Hematopoietic multipotent progenitor cell treated with erythropoietin and hydrocortisone succinate and interleukin-3 and kit ligand, for 4 days (in vitro differentiated cells): ENCODE measurements around the gene SLC25A1.

Experiments
- DNase-seq: peaks from one replicate; pipeline ENCODE4 v3.0.0-alpha.2; 2015

The SLC25A1 gene

DNA sequence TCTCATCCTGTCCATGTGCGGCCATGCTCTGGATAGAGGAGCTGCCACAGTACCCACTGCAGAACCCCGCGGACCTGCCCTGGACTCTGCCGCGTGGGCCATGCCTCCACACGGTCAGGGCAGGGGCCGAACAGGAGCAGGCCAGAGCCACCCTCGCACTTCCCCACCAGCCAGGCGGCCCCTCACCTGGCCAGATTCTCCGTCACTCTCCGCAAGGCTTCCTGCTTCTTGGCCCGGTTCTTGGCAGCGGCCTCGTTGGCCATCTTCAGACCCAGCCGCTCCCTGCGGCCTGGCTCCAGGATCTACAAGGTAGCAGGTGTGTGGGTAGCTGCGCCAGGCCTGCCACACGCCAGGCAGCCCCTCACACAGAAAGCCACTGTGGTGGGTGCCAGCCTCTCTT lies 43.7 kb downstream of the SLC25A1 start:
- DNase-seq = no peak

DNA sequence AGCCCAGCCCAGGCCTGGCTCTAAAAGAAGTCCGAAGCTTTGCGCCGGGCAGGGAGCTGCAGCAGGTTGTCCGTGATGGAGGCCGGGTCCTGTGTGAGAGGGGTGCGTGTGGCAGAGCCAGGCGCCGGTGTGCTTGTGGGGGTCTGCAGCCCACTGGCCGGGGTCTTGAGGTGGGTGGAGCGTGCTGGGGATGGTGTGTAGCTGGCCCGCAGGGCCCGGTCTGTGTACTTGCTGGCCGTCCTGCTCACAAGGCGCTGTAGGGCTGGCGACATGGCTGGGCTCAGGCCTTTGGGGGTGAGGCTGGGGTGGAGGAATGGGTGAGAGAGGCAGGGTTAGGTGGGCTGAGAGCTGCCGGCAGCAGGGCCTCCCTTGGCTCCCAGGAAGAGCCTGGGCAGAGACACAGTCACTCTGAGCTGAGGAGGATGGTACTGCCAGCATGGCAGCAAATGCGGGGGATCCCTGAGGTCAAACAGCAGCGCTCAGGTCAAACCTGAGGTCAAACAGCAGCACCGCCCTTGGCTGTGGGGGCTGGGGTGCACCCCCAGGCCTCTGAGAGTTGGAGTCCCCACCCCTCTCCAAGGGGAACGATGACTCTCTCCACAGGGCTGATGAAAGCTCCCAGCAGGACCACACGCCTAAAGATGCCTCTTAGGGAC lies 44.2 kb downstream of the SLC25A1 start:
- DNase-seq = no peak

DNA sequence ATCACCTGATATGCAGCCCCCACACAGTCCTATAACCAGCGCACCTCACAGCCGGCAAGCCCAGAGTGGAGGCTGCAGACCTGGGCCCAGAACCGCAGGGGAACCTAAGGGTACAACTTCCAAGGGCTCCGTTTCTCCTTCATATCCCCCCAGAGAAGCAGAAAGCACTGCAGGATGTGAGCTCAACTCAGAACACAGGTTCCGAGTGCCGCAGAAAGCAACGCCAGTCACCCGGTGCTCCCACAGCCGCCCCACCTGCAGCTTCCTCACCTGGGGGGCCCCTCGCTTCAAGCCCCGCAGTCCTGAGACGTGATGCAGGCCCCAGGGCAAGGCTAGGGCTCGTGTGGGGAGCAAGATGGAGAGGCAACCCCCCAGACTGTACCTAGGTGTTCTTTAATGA lies 45.0 kb downstream of the SLC25A1 start:
- DNase-seq = no peak

DNA sequence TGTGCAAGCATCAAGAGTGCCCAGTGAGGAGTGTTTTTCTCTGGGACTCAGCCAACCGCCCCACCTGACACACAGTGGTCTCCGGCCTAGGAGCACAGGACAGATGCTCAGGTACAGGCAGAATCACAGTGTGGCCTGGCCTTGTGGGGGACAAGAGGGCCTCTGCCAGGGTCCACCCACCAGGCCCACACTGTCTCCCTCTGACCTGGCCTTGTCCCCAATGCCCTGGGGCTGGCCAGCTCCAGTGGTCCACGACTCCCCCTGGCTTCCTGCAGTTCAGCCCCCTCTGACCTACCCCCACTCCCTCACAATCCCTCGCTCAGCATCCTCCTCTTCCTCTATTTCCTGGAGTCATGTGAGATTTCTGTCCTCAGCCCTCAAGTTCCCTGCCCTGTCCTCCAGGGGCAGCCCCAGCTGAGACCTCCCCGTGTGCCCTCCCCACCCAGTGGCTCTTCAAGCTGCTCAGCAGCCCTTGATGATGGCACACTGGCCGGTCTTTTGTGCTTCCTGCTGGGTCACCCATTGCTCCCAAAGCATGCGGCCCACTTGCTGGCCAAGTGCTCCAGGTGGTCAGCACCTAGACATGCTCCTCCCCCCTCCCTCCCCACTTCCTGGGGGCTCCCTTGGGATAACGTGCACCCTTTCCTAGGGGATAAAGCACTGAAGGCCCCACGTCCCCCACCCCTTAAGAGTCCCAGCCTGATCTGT lies 45.7 kb downstream of the SLC25A1 start:
- DNase-seq = no peak

DNA sequence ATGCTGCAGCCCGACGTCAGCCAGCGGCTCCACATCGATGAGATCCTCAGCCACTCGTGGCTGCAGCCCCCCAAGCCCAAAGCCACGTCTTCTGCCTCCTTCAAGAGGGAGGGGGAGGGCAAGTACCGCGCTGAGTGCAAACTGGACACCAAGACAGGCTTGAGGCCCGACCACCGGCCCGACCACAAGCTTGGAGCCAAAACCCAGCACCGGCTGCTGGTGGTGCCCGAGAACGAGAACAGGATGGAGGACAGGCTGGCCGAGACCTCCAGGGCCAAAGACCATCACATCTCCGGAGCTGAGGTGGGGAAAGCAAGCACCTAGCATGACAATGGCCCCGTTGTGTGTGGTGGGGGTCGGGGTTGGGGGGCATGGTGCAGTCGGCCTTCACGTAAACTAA lies 46.4 kb downstream of the SLC25A1 start:
- no peak for DNase-seq

DNA sequence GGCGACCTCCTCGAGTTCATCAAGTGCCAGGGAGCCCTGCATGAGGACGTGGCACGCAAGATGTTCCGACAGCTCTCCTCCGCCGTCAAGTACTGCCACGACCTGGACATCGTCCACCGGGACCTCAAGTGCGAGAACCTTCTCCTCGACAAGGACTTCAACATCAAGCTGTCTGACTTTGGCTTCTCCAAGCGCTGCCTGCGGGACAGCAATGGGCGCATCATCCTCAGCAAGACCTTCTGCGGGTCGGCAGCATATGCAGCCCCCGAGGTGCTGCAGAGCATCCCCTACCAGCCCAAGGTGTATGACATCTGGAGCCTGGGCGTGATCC lies 46.9 kb downstream of the SLC25A1 start:
- DNase-seq = no peak

DNA sequence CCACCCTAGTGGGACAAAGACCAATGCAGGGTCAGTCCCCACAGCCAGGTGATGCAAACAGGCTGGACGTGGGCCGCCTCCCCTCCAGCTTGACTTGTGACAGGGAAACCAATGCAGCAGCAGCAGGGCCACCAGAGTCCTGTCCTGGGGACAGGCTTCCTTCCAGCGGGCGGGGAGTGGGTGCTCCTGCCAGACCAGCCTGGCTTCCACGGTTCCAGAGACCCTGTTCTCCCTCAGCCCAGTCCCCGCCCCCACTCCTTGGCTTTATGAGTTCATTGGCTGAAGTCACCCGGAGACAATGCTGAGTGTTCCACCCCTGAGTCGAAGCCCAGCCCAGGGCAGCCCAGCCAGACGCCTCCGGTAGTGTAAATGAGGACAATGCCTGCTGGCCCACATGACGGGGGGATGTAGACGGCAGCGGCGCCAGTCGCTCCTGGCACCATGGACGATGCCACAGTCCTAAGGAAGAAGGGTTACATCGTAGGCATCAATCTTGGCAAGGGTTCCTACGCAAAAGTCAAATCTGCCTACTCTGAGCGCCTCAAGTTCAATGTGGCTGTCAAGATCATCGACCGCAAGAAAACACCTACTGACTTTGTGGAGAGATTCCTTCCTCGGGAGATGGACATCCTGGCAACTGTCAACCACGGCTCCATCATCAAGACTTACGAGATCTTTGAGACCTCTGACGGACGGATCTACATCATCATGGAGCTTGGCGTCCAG lies 47.4 kb downstream of the SLC25A1 start, which contains the start of gene TSSK2:
Gene TSSK2, plus strand, starts transcription at position 350 of the 726 bp plus-strand sequence. Its CDS starts 92 bp downstream, at position 442.
- DNase-seq = no peak

DNA sequence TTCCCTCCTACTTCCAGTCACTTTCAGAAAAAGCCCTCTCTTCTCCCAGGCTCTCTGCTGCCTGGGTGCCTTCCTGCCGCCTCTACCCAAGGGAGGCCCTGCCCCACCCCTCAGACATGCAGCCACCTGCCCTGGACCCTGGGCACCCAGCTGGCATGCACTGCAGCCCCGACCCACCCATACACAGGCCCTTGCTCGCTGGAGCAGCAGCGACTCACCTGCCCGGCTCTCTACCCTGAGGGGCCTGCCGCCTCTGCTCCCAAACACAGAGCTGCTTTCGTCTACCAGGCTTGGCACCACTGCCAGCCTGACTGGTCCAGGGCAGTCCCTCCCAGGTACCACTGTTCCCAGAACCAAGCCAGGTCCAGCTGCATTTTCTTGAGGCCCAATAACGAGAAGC lies 48.7 kb downstream of the SLC25A1 start:
- no peak for DNase-seq

DNA sequence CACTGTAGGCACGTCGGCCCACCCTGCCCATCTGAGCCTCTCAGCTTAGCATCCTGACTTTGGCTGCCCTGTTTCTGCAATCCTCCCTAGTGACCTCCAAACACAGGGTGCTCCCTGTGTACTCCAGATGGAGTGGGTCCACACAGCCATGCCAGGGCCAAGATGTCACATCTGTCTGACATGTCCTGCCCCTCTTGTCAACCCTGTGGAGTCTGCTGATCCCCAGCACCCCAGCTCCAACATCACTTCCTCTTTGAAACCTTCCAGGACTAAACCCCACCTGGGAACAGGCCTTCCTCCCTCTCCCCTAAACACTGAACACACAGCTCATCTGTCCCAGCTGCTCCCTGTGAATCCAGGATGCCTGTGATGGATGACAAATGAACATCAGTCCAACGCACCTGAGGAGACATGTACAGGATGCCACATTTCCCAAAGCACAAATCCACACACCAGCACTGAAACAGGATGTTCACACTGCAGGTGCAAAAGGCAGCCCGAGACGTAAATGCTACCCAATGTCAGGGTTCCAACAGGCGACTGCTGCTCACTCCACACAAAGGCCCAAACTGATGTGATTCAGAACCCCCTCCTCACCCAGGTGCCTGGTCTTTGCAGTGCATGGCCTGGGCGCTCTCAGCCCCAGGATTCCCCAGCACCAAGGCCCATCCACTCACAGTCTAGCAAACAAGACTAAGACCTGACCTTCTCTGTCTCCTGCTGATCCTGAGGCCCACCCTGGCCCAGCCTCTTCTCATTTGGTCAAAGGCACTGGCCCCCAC lies 49.4 kb downstream of the SLC25A1 start:
- no peak for DNase-seq

DNA sequence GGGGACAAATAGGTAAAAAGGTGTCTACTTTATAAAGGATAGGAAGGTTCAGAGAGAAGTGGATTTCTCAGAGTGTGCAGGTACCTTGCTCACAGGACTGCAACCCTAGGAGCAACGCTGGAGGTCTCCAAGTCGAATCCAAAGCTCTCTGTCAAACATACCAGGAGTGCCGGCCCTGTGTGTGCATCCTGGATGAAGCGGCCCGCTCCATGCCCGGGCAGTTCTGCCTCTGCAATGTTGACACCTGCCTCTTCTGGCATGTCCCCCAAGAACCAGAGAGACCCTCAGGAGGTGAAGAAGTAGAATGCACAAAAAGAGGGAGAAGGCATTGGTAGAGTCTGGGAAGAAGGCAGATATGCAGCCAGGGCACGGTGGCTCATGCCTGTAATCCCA lies 50.5 kb downstream of the SLC25A1 start:
- DNase-seq = no peak

DNA sequence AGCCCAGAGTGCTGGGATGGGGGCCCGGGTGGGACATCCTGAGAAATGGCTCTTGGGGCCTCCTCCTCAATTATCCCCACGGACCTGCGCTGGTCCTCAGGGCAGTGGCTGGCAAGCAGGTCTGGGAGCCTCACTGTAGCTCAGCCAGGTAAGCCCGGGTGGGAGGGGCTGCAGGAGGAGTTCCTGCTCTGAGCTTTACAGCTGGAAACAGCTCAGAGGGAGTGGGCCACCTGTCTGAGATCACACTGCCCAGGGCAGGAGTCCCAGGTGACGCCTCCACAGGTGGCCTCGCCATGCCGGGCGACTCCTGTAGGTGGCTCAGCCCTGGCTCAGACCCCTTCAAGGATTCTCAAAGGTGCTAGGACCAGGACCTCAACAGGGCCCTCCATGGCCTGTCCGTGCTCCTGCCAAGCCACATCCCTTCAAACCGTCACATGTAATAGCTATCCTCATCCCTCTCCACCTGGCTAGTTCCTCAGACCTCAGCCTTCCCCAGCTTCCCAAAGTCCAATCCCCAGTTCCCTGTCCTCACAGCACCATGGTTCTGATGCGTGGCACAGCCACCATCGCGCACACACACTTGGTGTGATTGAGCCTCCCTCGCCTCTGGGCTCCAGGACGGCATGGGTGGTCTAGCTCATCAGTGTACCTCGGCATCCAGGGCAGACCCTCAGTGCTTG lies 51.1 kb downstream of the SLC25A1 start:
- no peak for DNase-seq

DNA sequence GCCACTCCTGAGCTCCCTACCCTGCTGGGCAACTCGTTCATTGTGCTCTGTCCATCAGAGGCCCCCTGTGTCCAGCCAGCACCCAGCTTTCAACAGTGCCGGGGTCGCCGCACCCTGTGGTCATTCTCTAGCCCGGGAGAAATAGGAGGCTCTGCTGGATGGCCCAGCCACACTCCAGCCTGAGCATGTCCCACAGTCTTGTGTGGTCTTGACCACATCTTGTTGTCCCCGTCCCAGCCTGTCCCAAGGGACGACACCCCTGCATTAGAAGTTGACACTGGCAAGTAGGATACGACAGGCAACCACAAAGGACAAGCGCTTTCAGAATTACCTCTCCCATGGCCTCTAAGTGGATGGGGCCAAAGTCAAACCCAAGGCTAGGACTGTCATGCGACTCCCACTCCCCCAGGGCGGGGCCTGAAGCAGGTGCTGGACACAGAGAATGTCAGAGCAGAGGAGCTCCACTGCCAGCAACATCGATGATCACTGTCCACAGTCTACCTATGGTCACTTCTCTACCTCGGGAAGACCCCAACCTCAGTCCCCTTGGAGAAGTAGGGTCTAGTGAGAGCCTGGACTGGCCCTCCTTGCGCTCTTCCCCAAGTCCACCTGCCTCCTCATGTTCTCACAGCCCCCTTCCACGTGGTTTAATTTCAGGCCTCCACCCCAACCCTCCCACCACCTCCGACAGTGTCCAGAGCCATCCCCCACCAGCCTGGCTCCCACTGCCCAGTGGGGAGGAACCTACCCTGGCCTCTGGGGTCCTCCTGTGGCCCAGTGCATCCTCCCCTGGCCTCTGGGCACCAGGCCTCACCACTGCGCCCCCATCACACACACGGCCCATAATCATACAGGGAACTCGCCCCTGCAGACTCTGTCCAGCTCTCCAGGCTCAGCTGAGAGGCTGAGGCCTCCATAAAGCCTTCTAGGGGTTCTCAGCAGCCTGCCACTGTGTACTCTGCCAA lies 51.9 kb downstream of the SLC25A1 start:
- no peak for DNase-seq
